K562 (cell line): Measurements from ENCODE around the gene TMEM135. TPM values are rescaled to one million over a fixed set of nuclear protein-coding genes. Genes with fewer than 3 reads are reported as not detected.

ENCODE experiments used
- ATAC-seq: fragments of 200-7000 bp; cut with Tn5 transposase; 3 replicates; pipeline ENCODE4 v1.9.1; 2020; ENCODE audit warnings: moderate library complexity
- BruUV-seq: library from RNA; stranded (reverse); fragments of 400-500 nt; replicated peaks from 2 replicates; lab custom pipeline; 2021; lab: Mats Ljungman, UMichigan
- CTCF ChIA-PET: fragments of 300-600 bp; formaldehyde crosslinking; extraction: SDS; loops from one replicate; lab custom pipeline; 2021; ENCODE audit warnings: low intra/inter-chr PET ratio; lab: Yijun Ruan, JAX
- POLR2A ChIA-PET: fragments of 300-600, 350-650 bp; sonication (Branson Sonifier 250); formaldehyde crosslinking; extraction: SDS; loops from one replicate; lab custom pipeline; 2021; ENCODE audit warnings: antibody characterized with exemption, inconsistent platforms; lab: Yijun Ruan, JAX
- DNase-seq, 4 experiments: peaks; one replicate each; pipeline versions ENCODE4 v3.0.0 to v3.0.0-alpha.2; 2011 to 2018; ENCODE audit warnings: low spot score in 3 of 4, mixed read lengths in 3 of 4; ENCODE audit errors: extremely low read depth in 1 of 4
- FAIRE-seq: peaks from 2 replicates; lab custom pipeline; 2011; peaks lifted over from hg19 to GRCh38; lab: Jason Lieb, UNC
- H2AFZ ChIP-seq: 2 replicates; pipeline ENCODE4 v1.6.0; 2011; ENCODE audit warnings: low read depth, low read length, control low read depth, inconsistent platforms
- H3K27ac ChIP-seq: fragments of 200-600 bp; 3 replicates; pipeline ENCODE4 v1.8.0; 2011; ENCODE audit warnings: low read depth, mild to moderate bottlenecking, control low read depth, inconsistent platforms, low read length, moderate library complexity, mixed read lengths; ENCODE audit errors: extremely low read depth
- H3K27me3 ChIP-seq, 2 experiments: fragments of 300-600 bp in 1 of 2; 2 replicates in 1 of 2; 3 replicates in 1 of 2; pipeline versions ENCODE4 v1.6.0 to v1.8.0; 2011; ENCODE audit warnings: inconsistent platforms in 2 of 2, low read length in 2 of 2, mild to moderate bottlenecking in 1 of 2, mixed read lengths in 1 of 2, moderate library complexity in 1 of 2; ENCODE audit not compliant: control insufficient read depth in 2 of 2, insufficient read depth in 2 of 2
- H3K36me3 ChIP-seq: fragments of 300-600 bp; 3 replicates; pipeline ENCODE4 v1.8.0; 2011; ENCODE audit warnings: mild to moderate bottlenecking, low read length, inconsistent platforms; ENCODE audit not compliant: control insufficient read depth, insufficient read depth
- H3K4me1 ChIP-seq, 2 experiments: fragments of 200-600 bp in 1 of 2; replicated peaks in 1 of 2; 2 replicates in 1 of 2; 3 replicates in 1 of 2; pipeline versions ENCODE4 v1.5.1 to v1.8.0; 2011; ENCODE audit warnings: inconsistent platforms in 2 of 2, low read length in 2 of 2, mild to moderate bottlenecking in 1 of 2, mixed read lengths in 1 of 2, moderate library complexity in 1 of 2; ENCODE audit not compliant: control insufficient read depth in 2 of 2, insufficient read depth in 2 of 2
- H3K4me2 ChIP-seq: 2 replicates; pipeline ENCODE4 v1.6.1; 2011; ENCODE audit warnings: low read length, control low read depth, inconsistent platforms, mixed read lengths; ENCODE audit not compliant: insufficient read depth
- H3K4me3 ChIP-seq: fragments of 200-600 bp; sonication (generic), shearing (Covaris generic); 2 replicates; pipeline ENCODE4 v1.5.1; 2016; ENCODE audit warnings: control low read depth, inconsistent platforms
- H3K79me2 ChIP-seq: fragments of 200-600 bp; 3 replicates; pipeline ENCODE4 v1.8.0; 2011; ENCODE audit warnings: low read length, inconsistent platforms; ENCODE audit not compliant: control insufficient read depth, insufficient read depth
- H3K9ac ChIP-seq, 2 experiments: 2 replicates each; pipeline versions ENCODE4 v1.6.0 to v1.6.1; 2011; ENCODE audit warnings: low read depth in 2 of 2, low read length in 2 of 2, control low read depth in 1 of 2, inconsistent platforms in 1 of 2, mild to moderate bottlenecking in 1 of 2, mixed read lengths in 1 of 2; ENCODE audit not compliant: insufficient read depth in 1 of 2
- H3K9me1 ChIP-seq: one replicate; pipeline ENCODE4 v1.6.0; 2011; ENCODE audit warnings: inconsistent platforms, mild to moderate bottlenecking, low read length, moderate library complexity; ENCODE audit not compliant: control insufficient read depth, insufficient read depth
- H3K9me3 ChIP-seq: replicated peaks from 2 replicates; pipeline ENCODE4 v1.5.1; 2011; ENCODE audit warnings: low read depth, low read length, inconsistent platforms; ENCODE audit not compliant: control insufficient read depth, insufficient read depth
- H4K20me1 ChIP-seq: replicated peaks from 2 replicates; pipeline ENCODE4 v1.6.1; 2011; ENCODE audit warnings: low read length, inconsistent platforms, mixed read lengths; ENCODE audit not compliant: control insufficient read depth, insufficient read depth
- CBX3 ChIP-seq, 2 experiments: IDR thresholded peaks; 1 replicate in 1 of 2; 2 replicates in 1 of 2; pipeline ENCODE4 v1.6.1; 2012; ENCODE audit warnings: inconsistent platforms in 2 of 2, low read length in 2 of 2, borderline replicate concordance in 1 of 2, control low read depth in 1 of 2
- DIDO1 ChIP-seq: fragments of 450-650 bp; IDR thresholded peaks from 2 replicates; pipeline ENCODE4 v1.6.1; 2016; ENCODE audit warnings: low read depth, missing biosample characterization, missing genetic modification characterization
- HES1 ChIP-seq: fragments of 450-650 bp; IDR thresholded peaks from 2 replicates; pipeline ENCODE4 v1.6.1; 2016; ENCODE audit warnings: low read depth, mild to moderate bottlenecking, moderate library complexity
- ILK ChIP-seq: fragments of 450-650 bp; IDR thresholded peaks from 2 replicates; pipeline ENCODE4 v1.6.1; 2016; ENCODE audit warnings: missing genetic modification characterization, low read depth, mild to moderate bottlenecking, missing compliant biosample characterization, moderate library complexity, borderline replicate concordance
- IRF9 ChIP-seq: fragments of 450-650 bp; IDR thresholded peaks from 2 replicates; pipeline ENCODE4 v1.6.1; 2016; ENCODE audit warnings: missing biosample characterization, missing genetic modification characterization
- L3MBTL2 ChIP-seq: fragments of 450-650 bp; IDR thresholded peaks from 2 replicates; pipeline ENCODE4 v1.6.1; 2016; ENCODE audit warnings: mild to moderate bottlenecking, moderate library complexity
- MAFF ChIP-seq: IDR thresholded peaks from 2 replicates; pipeline ENCODE4 v1.6.1; 2012; ENCODE audit warnings: low read length, improper control_type of control experiment
- NELFE ChIP-seq: IDR thresholded peaks from 2 replicates; pipeline ENCODE4 v1.6.1; 2011; ENCODE audit warnings: mild to moderate bottlenecking; ENCODE audit not compliant: insufficient read depth, insufficient read length
- RBM25 ChIP-seq: fragments of 200-400 bp; formaldehyde crosslinking; IDR thresholded peaks from 2 replicates; pipeline ENCODE4 v1.6.1; 2018; ENCODE audit warnings: low read length, low read depth, moderate library complexity; ENCODE audit not compliant: severe bottlenecking
- SRSF3 ChIP-seq: fragments of 200-400 bp; formaldehyde crosslinking; IDR thresholded peaks from 2 replicates; pipeline ENCODE4 v1.6.1; 2016; ENCODE audit warnings: mild to moderate bottlenecking, low read length, moderate library complexity; ENCODE audit not compliant: insufficient read depth
- ZBTB49 ChIP-seq: sonication (generic); formaldehyde crosslinking; IDR thresholded peaks from 2 replicates; pipeline ENCODE4 v1.8.0; 2022; ENCODE audit warnings: missing genetic modification reagents, mild to moderate bottlenecking, borderline replicate concordance
- WGBS: fragments of 100-300 bp; shearing (Covaris generic); methylation state at CpG from one replicate; pipeline ENCODE4 v1.1.6; 2016; ENCODE audit warnings: low coverage, mixed read lengths; ENCODE audit not compliant: insufficient coverage; ENCODE audit errors: missing lambda C conversion rate; 5-methylcytosine and 5-hydroxymethylcytosine counted together
- in situ Hi-C: fragments of 300-500 bp; cut with MboI; formaldehyde crosslinking; loops from 4 replicates; pipeline ENCODE4 v1.15.0; 2018; ENCODE audit warnings: inconsistent platforms, mixed read lengths
- intact Hi-C: fragments of 100-400 bp; cut with micrococcal nuclease; formaldehyde crosslinking; loops from 2 replicates; pipeline ENCODE4 v1.14.2; 2022
- polyA plus RNA-seq, 8 experiments: library from polyadenylated mRNA; depleted of rRNA in 4 of 8; stranded (reverse) in 5 of 8; unstranded in 3 of 8; fragments of >200 nt; fragmentation: Nextera tagmentation in 2 of 8; fragmentation: Illumina TruSeq in 1 of 8; extraction: Ambion mirVana in 2 of 8; extraction: Trizol in 1 of 8; gene quantifications; 2 replicates each; pipeline versions ENCODE4 v1.2.1 to v1.2.3, GENCODE V29; 2011 to 2014; ENCODE audit warnings: inconsistent platforms in 1 of 8, missing spikeins in 1 of 8
- total RNA-seq, 7 experiments: library from RNA; depleted of rRNA in 6 of 7; stranded (reverse); fragments of >200 nt in 6 of 7; fragmentation: Illumina TruSeq in 2 of 7; extraction: Trizol in 2 of 7; gene quantifications; 2 replicates each; pipeline versions ENCODE4 v1.2.1 to v1.2.3, GENCODE V29; 2011 to 2021; ENCODE audit warnings: low replicate concordance in 1 of 7

TMEM135 gene
- total and polyA plus RNA-seq, 9 of the 15 experiments (the other 6 are each of a cell fraction or from before 2014, with no cell fraction given) = 17.3 to 53.6 (median 24.9) TPM

GRCh38 chr11:87156970-87157369 is 119.2 kb downstream of the TMEM135 start:
- no TSS peak for BruUV-seq
- Histone ChIP-seq H3K9ac (no peak overlapping the region), H3K9me1 (no peaks in the 10 kb centered on the region), H3K4me2 (no peak overlapping the region), H4K20me1 (no peaks in the 10 kb centered on the region), H2AFZ (no peak overlapping the region), H3K36me3 (no peaks in the 10 kb centered on the region), H3K4me1 (no peaks in the 10 kb centered on the region), H3K4me3 (no peak overlapping the region), H3K27ac (no peak overlapping the region), H3K9me3 (no peaks in the 10 kb centered on the region), H3K79me2 (peaks cover 4% of the 10 kb centered on the region; the same call in 1 of the 3 replicates), H3K27me3 (no peaks in the 10 kb centered on the region)
- CTCF ChIA-PET = no interaction called here
- intact Hi-C loops = no loop called here
- DNase-seq (no peak), ATAC-seq (no peak), FAIRE-seq (no peak)
- WGBS = 61% methylated on average over 2 of the region's 2 CpGs
- in situ Hi-C loops = no loop called here
- TF ChIP-seq SRSF3 (no peak), IRF9 (tag) (no peak), ILK (tag) (no peak), DIDO1 (tag) (no peak), L3MBTL2 (no peak), NELFE (no peak), MAFF (no peak), RBM25 (no peak), HES1 (no peak), ZBTB49 (CRISPR knock-in tag) (no peak), CBX3 (IDR thresholded peaks at IDR 0.05; ENCODE audit: borderline replicate concordance in 1 of 2, low read length in 2 of 2) (no peak)
- POLR2A ChIA-PET = no interaction called here
